Purkinje cell (primary cell): ENCODE data around the gene USP28. TPM values are rescaled to one million over a fixed set of nuclear protein-coding genes. Genes with fewer than 3 reads are reported as not detected.

ENCODE experiments used
- polyA plus RNA-seq: library from polyadenylated mRNA; unstranded; fragments of >200 nt; fragmentation: Nextera tagmentation; gene quantifications from 2 replicates; pipeline ENCODE4 v1.2.1, GENCODE V29; 2014

USP28 gene
- polyA plus RNA-seq, result 4.9 and 7.9 TPM in 2 replicates

GRCh38 chr11:113875234-113876073 lies at the start of gene USP28:
Gene USP28 (minus strand): TSS chr11:113875572. CDS start chr11:113875501, 71 bp downstream.

GRCh38 chr11:113904379-113905101 lies 29.2 kb upstream of the USP28 start, which contains the start of gene HTR3B:
Gene HTR3B (plus strand): TSS chr11:113904796. CDS start chr11:113904934, 138 bp downstream.

GRCh38 chr11:113779496-113779895 lies 95.9 kb downstream of the USP28 start, which contains the start of gene CLDN25:
Gene CLDN25 (plus strand): TSS chr11:113779796. CDS start chr11:113779796, 0 bp downstream.

GRCh38 chr11:113773416-113774173 lies 101.8 kb downstream of the USP28 start, which contains the start of gene ZW10:
Gene ZW10 (minus strand): TSS chr11:113773692. CDS start chr11:113773666, 26 bp downstream.

Other genes with a start within 250 kb of the USP28 start
- gene TMPRSS5, start 169.3 kb downstream of the USP28 start, polyA plus RNA-seq, result 2.2 TPM in 1 of 2 replicates, not detected in the other
- gene ZW10, start 101.9 kb downstream of the USP28 start, polyA plus RNA-seq, result 9.5 and 13.6 TPM in 2 replicates
- gene CLDN25, start 95.8 kb downstream of the USP28 start, polyA plus RNA-seq, result not detected in 2 replicates
- not detected in 2 replicates for gene HTR3B, start 29.2 kb upstream of the USP28 start, polyA plus RNA-seq
- not detected in 2 replicates for gene HTR3A, start 99.5 kb upstream of the USP28 start, polyA plus RNA-seq
- gene ZBTB16, start 184.1 kb upstream of the USP28 start, polyA plus RNA-seq, result 7.4 TPM in 1 of 2 replicates, not detected in the other